Pons (tissue), 1 donor: ENCODE measurements around the gene IFT43.

Source experiments
- DNase-seq: peaks from one replicate; pipeline ENCODE4 v3.0.0-alpha.2; 2016; ENCODE audit warnings: low spot score

The IFT43 gene

GRCh38 chr14:76112889-76113624 lies 127.5 kb downstream of the IFT43 start:
- no peak for DNase-seq

- DNase-seq = no peak
These were observed 128.1 kb downstream of the IFT43 start for GRCh38 chr14:76113691-76114090.

GRCh38 chr14:76115010-76115422 lies 129.5 kb downstream of the IFT43 start:
- no peak for DNase-seq

GRCh38 chr14:76117789-76118484 lies 132.4 kb downstream of the IFT43 start:
- no peak for DNase-seq

GRCh38 chr14:76118594-76118993 lies 133.0 kb downstream of the IFT43 start:
- DNase-seq = no peak

- DNase-seq = no peak
These were observed 135.7 kb downstream of the IFT43 start for GRCh38 chr14:76121089-76121748.

- DNase-seq = no peak
These were observed 138.1 kb downstream of the IFT43 start for GRCh38 chr14:76123426-76124225.

- no peak for DNase-seq
These were observed 139.9 kb downstream of the IFT43 start for GRCh38 chr14:76125511-76125910.

- DNase-seq = no peak
These were observed 140.5 kb downstream of the IFT43 start for GRCh38 chr14:76126076-76126475.

GRCh38 chr14:76129851-76130576 lies 144.5 kb downstream of the IFT43 start:
- no peak for DNase-seq

GRCh38 chr14:76131071-76131965 lies 145.8 kb downstream of the IFT43 start:
- DNase-seq = no peak

- no peak for DNase-seq
These were observed 147.5 kb downstream of the IFT43 start for GRCh38 chr14:76133103-76133502.
